Panc1 (cell line): ENCODE data around the gene DCTN3. TPM values are rescaled to one million over a fixed set of nuclear protein-coding genes. Genes with fewer than 3 reads are reported as not detected.

Experiments used
- ATAC-seq: fragments of 200-7000 bp; cut with Tn5 transposase; 2 replicates; pipeline ENCODE4 v1.9.1; 2020; ENCODE audit warnings: mild to moderate bottlenecking, moderate library complexity
- BruUV-seq: library from RNA; stranded (reverse); fragments of 400-500 nt; replicated peaks from 2 replicates; lab custom pipeline; 2021; lab: Mats Ljungman, UMichigan
- CTCF ChIA-PET: fragments of 300-600 bp; sonication (Branson Sonifier 250); formaldehyde crosslinking; loops from one replicate; lab custom pipeline; 2022; ENCODE audit warnings: antibody characterized with exemption; lab: Charles Lee
- POLR2A ChIA-PET: fragments of 300-600 bp; sonication (Branson Sonifier 250); formaldehyde crosslinking; loops from one replicate; lab custom pipeline; 2022; ENCODE audit warnings: antibody characterized with exemption; lab: Charles Lee
- DNase-seq: peaks from one replicate; pipeline ENCODE4 v3.0.0-alpha.2; 2010; ENCODE audit warnings: low read depth, low spot score
- H3K27ac ChIP-seq: 2 replicates; pipeline ENCODE4 v1.5.1; 2011; ENCODE audit warnings: mild to moderate bottlenecking, low read length, inconsistent platforms
- H3K27me3 ChIP-seq: fragments of 200-500 bp; sonication (Bioruptor generic); 2 replicates; pipeline ENCODE4 v1.6.0; 2014; ENCODE audit warnings: low read length, inconsistent platforms; ENCODE audit not compliant: control insufficient read depth, insufficient read depth
- H3K36me3 ChIP-seq: fragments of 200-500 bp; sonication (Bioruptor generic); 2 replicates; pipeline ENCODE4 v1.5.1; 2014; ENCODE audit warnings: inconsistent platforms, mild to moderate bottlenecking, low read length, moderate library complexity; ENCODE audit not compliant: control insufficient read depth, insufficient read depth
- H3K4me1 ChIP-seq: 2 replicates; pipeline ENCODE4 v1.5.1; 2011; ENCODE audit warnings: inconsistent platforms, mild to moderate bottlenecking, low read length, moderate library complexity; ENCODE audit not compliant: control insufficient read depth, insufficient read depth
- H3K4me3 ChIP-seq, 2 experiments: 2 replicates each; pipeline ENCODE4 v1.5.1; 2011 to 2012; ENCODE audit warnings: low read depth in 2 of 2, low read length in 2 of 2, mild to moderate bottlenecking in 2 of 2, inconsistent platforms in 1 of 2, moderate library complexity in 1 of 2
- H3K9me3 ChIP-seq: fragments of 200-500 bp; sonication (Bioruptor generic); 2 replicates; pipeline ENCODE4 v1.5.1; 2014; ENCODE audit warnings: low read depth, mild to moderate bottlenecking, inconsistent platforms, low read length, moderate library complexity; ENCODE audit not compliant: control insufficient read depth, insufficient read depth
- CTCF ChIP-seq: fragments of 450-650 bp; IDR thresholded peaks from 2 replicates; pipeline ENCODE4 v1.5.1; 2017; ENCODE audit warnings: mild to moderate bottlenecking
- POLR2AphosphoS5 ChIP-seq: IDR thresholded peaks from 2 replicates; pipeline ENCODE4 v1.6.1; 2012; ENCODE audit warnings: mild to moderate bottlenecking, low read depth, low read length, moderate library complexity
- REST ChIP-seq, 2 experiments: IDR thresholded peaks; 2 replicates each; pipeline ENCODE4 v1.6.1; 2011 to 2012; ENCODE audit warnings: low read depth in 2 of 2, control low read depth in 1 of 2, low read length in 1 of 2, mild to moderate bottlenecking in 1 of 2, moderate library complexity in 1 of 2; ENCODE audit not compliant: insufficient read depth in 1 of 2
- SIN3A ChIP-seq: IDR thresholded peaks from 2 replicates; pipeline ENCODE4 v1.6.1; 2012; ENCODE audit warnings: low read depth, mild to moderate bottlenecking, low read length, moderate library complexity, borderline replicate concordance; ENCODE audit not compliant: insufficient read depth
- TCF7L2 ChIP-seq: IDR thresholded peaks from 2 replicates; pipeline ENCODE4 v1.6.1; 2011; ENCODE audit warnings: mild to moderate bottlenecking, low read depth, low read length, inconsistent platforms
- in situ Hi-C: cut with HindIII; loops from 2 replicates; pipeline ENCODE4 v1.10.0; 2016; ENCODE audit warnings: low sequenced_read_pairs, low pct_unique_long_range_greater_than_20kb
- intact Hi-C: fragments of 100-400 bp; cut with micrococcal nuclease; formaldehyde crosslinking; loops from one replicate; pipeline ENCODE4 v1.10.0; 2022; ENCODE audit not compliant: unreplicated experiment
- total RNA-seq: library from RNA; stranded (reverse); gene quantifications from one replicate; pipeline ENCODE4 v1.2.1, GENCODE V29; 2021; ENCODE audit not compliant: unreplicated experiment

DCTN3 gene
- total RNA-seq, 1 experiment from 2014 or later = 110 TPM

DNA sequence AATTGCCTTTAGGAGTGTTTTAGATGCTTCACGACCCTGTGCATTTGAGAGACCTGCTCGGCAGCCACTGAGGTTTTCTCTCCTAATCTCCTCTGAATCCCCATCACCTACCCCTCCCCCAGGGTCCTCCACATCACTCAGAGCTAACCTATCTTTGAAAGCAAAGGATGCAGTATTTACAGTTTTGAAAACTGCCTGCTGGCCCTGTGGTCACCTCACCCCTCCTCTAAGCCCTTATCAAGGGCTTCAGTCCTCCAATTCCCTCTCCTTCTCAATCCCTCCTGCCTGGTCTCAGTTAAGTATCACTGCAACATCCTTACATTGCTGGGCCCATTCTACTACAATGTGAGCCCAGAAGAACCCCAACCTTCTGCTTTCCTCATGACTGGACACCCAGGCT, 13.0 kb downstream of the DCTN3 start:
- in situ Hi-C loops = no loop called here

GRCh38 chr9:34606905-34607304, 13.4 kb downstream of the DCTN3 start:
- ChIA-PET POLR2A (interaction anchor here (0.6 kb wide), 1 partner anchor 27 kb away, joined by 11 read pairs; no protein-coding TSS in a partner anchor), CTCF (interaction anchor here (0.7 to 0.9 kb wide), 2 partner anchors 52 to 59 kb away, joined by 3 read pairs; no protein-coding TSS in a partner anchor)
- ATAC-seq = no peak
- peaks cover 8% of the 10 kb centered on the region for H3K4me1 ChIP-seq
- no peaks in the 10 kb centered on the region for H3K27me3 ChIP-seq
- no peak overlapping the region for H3K4me3 ChIP-seq
- intact Hi-C loops (no loop called here), in situ Hi-C loops (no loop called here)
- H3K36me3 ChIP-seq = no peaks in the 10 kb centered on the region
- H3K27ac ChIP-seq = no peak overlapping the region
- DNase-seq = no peak
- no TSS peak for BruUV-seq
- H3K9me3 ChIP-seq = no peaks in the 10 kb centered on the region
- TF ChIP-seq CTCF = no peak

More for the DNA sequence above, 13.0 kb downstream of the DCTN3 start:
- no peaks in the 10 kb centered on the region for H3K9me3 ChIP-seq
- H3K27ac ChIP-seq = no peak overlapping the region
- DNase-seq (no peak), ATAC-seq (no peak)
- CTCF ChIA-PET = interaction anchor here (0.7 to 0.9 kb wide), 2 partner anchors 52 to 59 kb away, joined by 3 read pairs; no protein-coding TSS in a partner anchor
- H3K27me3 ChIP-seq = no peaks in the 10 kb centered on the region
- H3K4me3 ChIP-seq = no peak overlapping the region
- BruUV-seq = no TSS peak
- TF ChIP-seq REST (IDR thresholded peaks at IDR 0.05; ENCODE audit: insufficient read depth in 1 of 2, low read depth in 2 of 2, low read length in 1 of 2) (no peak), CTCF (no peak), POLR2AphosphoS5 (no peak), SIN3A (no peak), TCF7L2 (no peak)
- intact Hi-C loops = no loop called here
- peaks cover 8% of the 10 kb centered on the region for H3K4me1 ChIP-seq
- POLR2A ChIA-PET = interaction anchor here (0.6 kb wide), 1 partner anchor 27 kb away, joined by 11 read pairs; no protein-coding TSS in a partner anchor
- H3K36me3 ChIP-seq = no peaks in the 10 kb centered on the region
